Measurements from ENCODE around the gene GSE1. TPM values are rescaled to one million over a fixed set of nuclear protein-coding genes. Genes with fewer than 3 reads are reported as not detected.

Gene GSE1
- total and polyA plus RNA-seq, 11 donors: 18.1 to 48.4 (median 37.1) TPM

- WGBS, 4 donors: 41 to 44% (median 43%) methylated on average over 11 of the region's 11 CpGs
- Histone ChIP-seq H3K27me3 (no peaks in the 10 kb centered on the region), H3K4me1 (peaks cover 8 to 67% (median 45%) of the 10 kb centered on the region in 12 donors), H3K4me3 (peak overlapping the region in 6 of 12 donors; percentile 9 to 74 (median 70)), H3K36me3 (no peaks in the 10 kb centered on the region), H3K9me3 (no peaks in the 10 kb centered on the region), H3K27ac (peak overlapping the region in 1 of 12 donors; percentile 95)
- ATAC-seq (no peak), DNase-seq (no peak)
- TF ChIP-seq POLR2A (IDR thresholded peaks at IDR 0.05): no peak
- TF ChIP-seq, protein P1, sequence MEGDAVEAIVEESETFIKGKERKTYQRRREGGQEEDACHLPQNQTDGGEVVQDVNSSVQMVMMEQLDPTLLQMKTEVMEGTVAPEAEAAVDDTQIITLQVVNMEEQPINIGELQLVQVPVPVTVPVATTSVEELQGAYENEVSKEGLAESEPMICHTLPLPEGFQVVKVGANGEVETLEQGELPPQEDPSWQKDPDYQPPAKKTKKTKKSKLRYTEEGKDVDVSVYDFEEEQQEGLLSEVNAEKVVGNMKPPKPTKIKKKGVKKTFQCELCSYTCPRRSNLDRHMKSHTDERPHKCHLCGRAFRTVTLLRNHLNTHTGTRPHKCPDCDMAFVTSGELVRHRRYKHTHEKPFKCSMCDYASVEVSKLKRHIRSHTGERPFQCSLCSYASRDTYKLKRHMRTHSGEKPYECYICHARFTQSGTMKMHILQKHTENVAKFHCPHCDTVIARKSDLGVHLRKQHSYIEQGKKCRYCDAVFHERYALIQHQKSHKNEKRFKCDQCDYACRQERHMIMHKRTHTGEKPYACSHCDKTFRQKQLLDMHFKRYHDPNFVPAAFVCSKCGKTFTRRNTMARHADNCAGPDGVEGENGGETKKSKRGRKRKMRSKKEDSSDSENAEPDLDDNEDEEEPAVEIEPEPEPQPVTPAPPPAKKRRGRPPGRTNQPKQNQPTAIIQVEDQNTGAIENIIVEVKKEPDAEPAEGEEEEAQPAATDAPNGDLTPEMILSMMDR (IDR thresholded peaks at IDR 0.05): no peak
- intact Hi-C loops (cut with DNase I): loop anchor here in 9 of 10 donors (1.0 to 10.0 kb wide), 16 partner anchors 38 to 495 kb away; partner anchors contain the start of gene CIBAR2 (in 1 of the 9)
Measured at GRCh38 chr16:85610059-85610445, 3.1 kb upstream of the GSE1 start.

- DNase-seq (peak; percentile 84 to 93 (median 87)), ATAC-seq (peak; percentile 23 to 51 (median 39))
- no peaks in the 10 kb centered on the region for H3K36me3 ChIP-seq
- TF ChIP-seq, protein P1 (IDR thresholded peaks at IDR 0.05): peak; percentile 97 to 100 (median 99)
- no peak for TF ChIP-seq POLR2A (IDR thresholded peaks at IDR 0.05)
- intact Hi-C loops (cut with DNase I): loop anchor here in 9 of 10 donors (1.0 to 10.0 kb wide), 16 partner anchors 38 to 496 kb away; partner anchors contain the start of gene CIBAR2 (in 1 of the 9)
- H3K27me3 ChIP-seq: no peaks in the 10 kb centered on the region
- peaks cover 9 to 73% (median 51%) of the 10 kb centered on the region in 12 donors for H3K4me1 ChIP-seq
- 4 to 5% (median 5%) methylated on average over 13 to 39 of the region's 39 CpGs for WGBS, 4 donors
- H3K27ac ChIP-seq: peak overlapping the region in 11 of 12 donors; percentile 85 to 98 (median 94)
- no peaks in the 10 kb centered on the region for H3K9me3 ChIP-seq
- H3K4me3 ChIP-seq: peak overlapping the region in 9 of 12 donors; percentile 64 to 82 (median 72)
Measured at GRCh38 chr16:85610446-85611193, 2.5 kb upstream of the GSE1 start.

- Histone ChIP-seq H3K36me3 (no peaks in the 10 kb centered on the region), H3K9me3 (no peaks in the 10 kb centered on the region), H3K27me3 (no peaks in the 10 kb centered on the region), H3K4me1 (peaks cover 9 to 78% (median 56%) of the 10 kb centered on the region in 12 donors), H3K27ac (peak overlapping the region; percentile 85 to 98 (median 94)), H3K4me3 (peak overlapping the region; percentile 36 to 82 (median 71))
- DNase-seq: peak in 1 of 5 donors; percentile 40
- no peak for ATAC-seq
- TF ChIP-seq, protein P1 (IDR thresholded peaks at IDR 0.05): no peak
- no peak for TF ChIP-seq POLR2A (IDR thresholded peaks at IDR 0.05)
- 0 to 3% (median 2%) methylated on average over 4 to 20 of the region's 21 CpGs for WGBS, 4 donors
- intact Hi-C loops (cut with DNase I): loop anchor here in 9 of 10 donors (2.0 to 10.0 kb wide), 14 partner anchors 39 to 496 kb away; partner anchors contain the start of gene CIBAR2 (in 1 of the 9)
Measured at GRCh38 chr16:85611194-85611443, 2.0 kb upstream of the GSE1 start.

GRCh38 chr16:85611444-85612190 lies 1.5 kb upstream of the GSE1 start:
- intact Hi-C loops (cut with DNase I): loop anchor here in 9 of 10 donors (2.0 to 10.0 kb wide), 15 partner anchors 39 to 497 kb away; partner anchors contain the start of gene CIBAR2 (in 1 of the 9)
- Histone ChIP-seq H3K27me3 (no peaks in the 10 kb centered on the region), H3K9me3 (no peaks in the 10 kb centered on the region), H3K36me3 (no peaks in the 10 kb centered on the region), H3K27ac (peak overlapping the region; percentile 85 to 98 (median 94)), H3K4me3 (peak overlapping the region; percentile 36 to 82 (median 71)), H3K4me1 (peaks cover 9 to 78% (median 59%) of the 10 kb centered on the region in 12 donors)
- peak; percentile 87 to 91 (median 88) for DNase-seq
- TF ChIP-seq POLR2A (IDR thresholded peaks at IDR 0.05): peak in 1 of 2 donors; percentile 38
- TF ChIP-seq, protein P1 (IDR thresholded peaks at IDR 0.05): no peak
- peak; percentile 16 to 61 (median 40) for ATAC-seq
- WGBS, 4 donors: 0 to 1% (median 0%) methylated on average over 13 to 84 of the region's 84 CpGs
